ENCODE data around the gene HOXD12.

HOXD12 gene

GRCh38 chr2:176124947-176125771 is 25.6 kb downstream of the HOXD12 start:
- no peaks in the 10 kb centered on the region for H3K36me3 ChIP-seq (ENCODE audit: control insufficient read depth, insufficient read depth, low read length)
- no peaks in the 10 kb centered on the region for H3K9me3 ChIP-seq (ENCODE audit: control insufficient read depth, insufficient read depth, low read depth, low read length)
- H3K4me1 ChIP-seq (ENCODE audit: control insufficient read depth, insufficient read depth, low read length): peaks cover 13% of the 10 kb centered on the region
- H3K4me3 ChIP-seq (ENCODE audit: low read depth, low read length): no peak overlapping the region; the same call in 1 of the 2 replicates
- H3K9ac ChIP-seq (ENCODE audit: low read length): peak overlapping the region; percentile 69
- H3K27ac ChIP-seq (ENCODE audit: low read depth, low read length): no peak overlapping the region; the same call in 1 of the 2 replicates
- peaks cover 100% of the 10 kb centered on the region for H3K27me3 ChIP-seq (ENCODE audit: control insufficient read depth, insufficient read depth, low read length)

GRCh38 chr2:176125772-176126054 is 26.1 kb downstream of the HOXD12 start:
- Histone ChIP-seq H3K4me3 (ENCODE audit: low read depth, low read length) (no peak overlapping the region), H3K4me1 (ENCODE audit: control insufficient read depth, insufficient read depth, low read length) (peaks cover 13% of the 10 kb centered on the region), H3K36me3 (ENCODE audit: control insufficient read depth, insufficient read depth, low read length) (no peaks in the 10 kb centered on the region), H3K9ac (ENCODE audit: low read length) (peak overlapping the region; percentile 72), H3K9me3 (ENCODE audit: control insufficient read depth, insufficient read depth, low read depth, low read length) (no peaks in the 10 kb centered on the region), H3K27me3 (ENCODE audit: control insufficient read depth, insufficient read depth, low read length) (peaks cover 100% of the 10 kb centered on the region), H3K27ac (ENCODE audit: low read depth, low read length) (no peak overlapping the region; the same call in 1 of the 2 replicates)

- Histone ChIP-seq H3K4me1 (ENCODE audit: control insufficient read depth, insufficient read depth, low read length) (peaks cover 13% of the 10 kb centered on the region), H3K36me3 (ENCODE audit: control insufficient read depth, insufficient read depth, low read length) (no peaks in the 10 kb centered on the region), H3K27ac (ENCODE audit: low read depth, low read length) (no peak overlapping the region; the same call in 1 of the 2 replicates), H3K4me3 (ENCODE audit: low read depth, low read length) (peak overlapping the region; percentile 11; the same call in 1 of the 2 replicates), H3K9ac (ENCODE audit: low read length) (peak overlapping the region; percentile 80), H3K27me3 (ENCODE audit: control insufficient read depth, insufficient read depth, low read length) (peaks cover 100% of the 10 kb centered on the region), H3K9me3 (ENCODE audit: control insufficient read depth, insufficient read depth, low read depth, low read length) (no peaks in the 10 kb centered on the region)
These were observed 27.6 kb downstream of the HOXD12 start for GRCh38 chr2:176126929-176127773.

GRCh38 chr2:176127774-176128072 is 28.1 kb downstream of the HOXD12 start:
- Histone ChIP-seq H3K27ac (ENCODE audit: low read depth, low read length) (no peak overlapping the region), H3K9me3 (ENCODE audit: control insufficient read depth, insufficient read depth, low read depth, low read length) (no peaks in the 10 kb centered on the region), H3K9ac (ENCODE audit: low read length) (peak overlapping the region; percentile 80), H3K36me3 (ENCODE audit: control insufficient read depth, insufficient read depth, low read length) (no peaks in the 10 kb centered on the region), H3K4me1 (ENCODE audit: control insufficient read depth, insufficient read depth, low read length) (peaks cover 13% of the 10 kb centered on the region), H3K4me3 (ENCODE audit: low read depth, low read length) (peak overlapping the region; percentile 49; the same call in 1 of the 2 replicates), H3K27me3 (ENCODE audit: control insufficient read depth, insufficient read depth, low read length) (peaks cover 100% of the 10 kb centered on the region)

GRCh38 chr2:176128172-176128981 is 28.8 kb downstream of the HOXD12 start:
- H3K36me3 ChIP-seq (ENCODE audit: control insufficient read depth, insufficient read depth, low read length): no peaks in the 10 kb centered on the region
- peaks cover 13% of the 10 kb centered on the region for H3K4me1 ChIP-seq (ENCODE audit: control insufficient read depth, insufficient read depth, low read length)
- no peaks in the 10 kb centered on the region for H3K9me3 ChIP-seq (ENCODE audit: control insufficient read depth, insufficient read depth, low read depth, low read length)
- H3K9ac ChIP-seq (ENCODE audit: low read length): peak overlapping the region; percentile 80
- peak overlapping the region; percentile 49 for H3K4me3 ChIP-seq (ENCODE audit: low read depth, low read length)
- peaks cover 100% of the 10 kb centered on the region for H3K27me3 ChIP-seq (ENCODE audit: control insufficient read depth, insufficient read depth, low read length)
- H3K27ac ChIP-seq (ENCODE audit: low read depth, low read length): no peak overlapping the region

- Histone ChIP-seq H3K4me1 (ENCODE audit: control insufficient read depth, insufficient read depth, low read length) (peaks cover 16% of the 10 kb centered on the region), H3K9ac (ENCODE audit: low read length) (peak within 1 kb of the TSS; percentile 80), H3K27me3 (ENCODE audit: control insufficient read depth, insufficient read depth, low read length) (peaks cover 100% of the 10 kb centered on the region), H3K36me3 (ENCODE audit: control insufficient read depth, insufficient read depth, low read length) (no peaks in the 10 kb centered on the region), H3K4me3 (ENCODE audit: low read depth, low read length) (peak within 1 kb of the TSS; percentile 49), H3K27ac (ENCODE audit: low read depth, low read length) (no peak within 1 kb of the TSS; the same call in 1 of the 2 replicates), H3K9me3 (ENCODE audit: control insufficient read depth, insufficient read depth, low read depth, low read length) (no peaks in the 10 kb centered on the region)
These were observed 29.6 kb downstream of the HOXD12 start, which contains the start of gene HOXD8 for GRCh38 chr2:176128982-176129796. Gene HOXD8 (plus strand): TSS chr2:176129705. CDS start chr2:176130367, 662 bp downstream.

- H3K36me3 ChIP-seq (ENCODE audit: control insufficient read depth, insufficient read depth, low read length): no peaks in the 10 kb centered on the region
- peaks cover 100% of the 10 kb centered on the region for H3K27me3 ChIP-seq (ENCODE audit: control insufficient read depth, insufficient read depth, low read length)
- peak overlapping the region; percentile 54 for H3K9ac ChIP-seq (ENCODE audit: low read length)
- H3K9me3 ChIP-seq (ENCODE audit: control insufficient read depth, insufficient read depth, low read depth, low read length): no peaks in the 10 kb centered on the region
- H3K4me3 ChIP-seq (ENCODE audit: low read depth, low read length): peak overlapping the region; percentile 49; the same call in 1 of the 2 replicates
- no peak overlapping the region for H3K27ac ChIP-seq (ENCODE audit: low read depth, low read length)
- peaks cover 18% of the 10 kb centered on the region for H3K4me1 ChIP-seq (ENCODE audit: control insufficient read depth, insufficient read depth, low read length)
These were observed 30.2 kb downstream of the HOXD12 start for GRCh38 chr2:176129813-176130146.

- Histone ChIP-seq H3K4me3 (ENCODE audit: low read depth, low read length) (peak overlapping the region; percentile 49), H3K27me3 (ENCODE audit: control insufficient read depth, insufficient read depth, low read length) (peaks cover 100% of the 10 kb centered on the region)
These were observed 30.8 kb downstream of the HOXD12 start for GRCh38 chr2:176130147-176130956.

GRCh38 chr2:176130957-176131847 is 31.6 kb downstream of the HOXD12 start:
- no peaks in the 10 kb centered on the region for H3K9me3 ChIP-seq (ENCODE audit: control insufficient read depth, insufficient read depth, low read depth, low read length)
- no peaks in the 10 kb centered on the region for H3K36me3 ChIP-seq (ENCODE audit: control insufficient read depth, insufficient read depth, low read length)
- H3K27me3 ChIP-seq (ENCODE audit: control insufficient read depth, insufficient read depth, low read length): peaks cover 100% of the 10 kb centered on the region
- H3K27ac ChIP-seq (ENCODE audit: low read depth, low read length): no peak overlapping the region
- peak overlapping the region; percentile 37 for H3K4me3 ChIP-seq (ENCODE audit: low read depth, low read length)
- H3K9ac ChIP-seq (ENCODE audit: low read length): peak overlapping the region; percentile 78
- peaks cover 27% of the 10 kb centered on the region for H3K4me1 ChIP-seq (ENCODE audit: control insufficient read depth, insufficient read depth, low read length)

More at GRCh38 chr2:176130147-176130956, 30.8 kb downstream of the HOXD12 start:
- peak overlapping the region; percentile 78 for H3K9ac ChIP-seq (ENCODE audit: low read length)
- H3K4me1 ChIP-seq (ENCODE audit: control insufficient read depth, insufficient read depth, low read length): peaks cover 19% of the 10 kb centered on the region
- no peaks in the 10 kb centered on the region for H3K9me3 ChIP-seq (ENCODE audit: control insufficient read depth, insufficient read depth, low read depth, low read length)
- H3K27ac ChIP-seq (ENCODE audit: low read depth, low read length): no peak overlapping the region
- no peaks in the 10 kb centered on the region for H3K36me3 ChIP-seq (ENCODE audit: control insufficient read depth, insufficient read depth, low read length)

Measured in HUES6 (cell line).